Testis (tissue), 2 donors: ENCODE data around the gene ZNF716.

Experiments
- CTCF ChIP-seq, 3 experiments: fragments of 450-650 bp in 2 of 3; fragments of 200-600 bp in 1 of 3; sonication (generic) in 1 of 3; IDR thresholded peaks; one replicate each; pipeline ENCODE4 v1.5.1; 2016 to 2019; ENCODE audit warnings: antibody characterized with exemption in 3 of 3, mild to moderate bottlenecking in 2 of 3, moderate library complexity in 1 of 3
- POLR2A ChIP-seq: fragments of 450-650 bp; IDR thresholded peaks from one replicate; pipeline ENCODE4 v1.6.1; 2017; ENCODE audit warnings: antibody characterized with exemption, mild to moderate bottlenecking, moderate library complexity

GRCh38 chr7:57414415-57414814, 35.6 kb upstream of the ZNF716 start:
- TF ChIP-seq CTCF (IDR thresholded peaks at IDR 0.05), result no peak
- no peak for TF ChIP-seq POLR2A
